Muscle layer of colon (tissue), 2 donors: ENCODE measurements around the gene CCL3.
"Not testable (repeated sequence)": the region's sequence is repeated elsewhere in the genome, so short reads cannot be mapped to it uniquely, and the experiment has no call there.

Experiments
- H3K27ac ChIP-seq: one replicate; pipeline ENCODE4 v1.7.0; 2013; ENCODE audit warnings: low read depth, mild to moderate bottlenecking, low read length, moderate library complexity
- H3K27me3 ChIP-seq, 2 donors: one replicate each; pipeline ENCODE4 v1.7.0; 2013; ENCODE audit warnings: low read length in 2 of 2, mild to moderate bottlenecking in 2 of 2; ENCODE audit not compliant: insufficient read depth in 2 of 2, control insufficient read depth in 1 of 2
- H3K36me3 ChIP-seq: one replicate; pipeline ENCODE4 v1.7.0; 2013; ENCODE audit warnings: mild to moderate bottlenecking, low read length; ENCODE audit not compliant: insufficient read depth
- H3K4me1 ChIP-seq: one replicate; pipeline ENCODE4 v1.7.0; 2013; ENCODE audit warnings: mild to moderate bottlenecking, low read length; ENCODE audit not compliant: insufficient read depth
- H3K4me3 ChIP-seq, 2 donors: one replicate each; pipeline ENCODE4 v1.7.0; 2013; ENCODE audit warnings: low read length in 2 of 2, low read depth in 1 of 2, mild to moderate bottlenecking in 1 of 2, moderate library complexity in 1 of 2
- H3K9ac ChIP-seq: one replicate; pipeline ENCODE4 v1.7.0; 2013; ENCODE audit warnings: low read length
- H3K9me3 ChIP-seq: one replicate; pipeline ENCODE4 v1.7.0; 2013; ENCODE audit warnings: mild to moderate bottlenecking, low read length
- donor health status: abdominal sarcoma.
- donor health status: Adenocarcinoma of cecum.

The CCL3 gene

DNA sequence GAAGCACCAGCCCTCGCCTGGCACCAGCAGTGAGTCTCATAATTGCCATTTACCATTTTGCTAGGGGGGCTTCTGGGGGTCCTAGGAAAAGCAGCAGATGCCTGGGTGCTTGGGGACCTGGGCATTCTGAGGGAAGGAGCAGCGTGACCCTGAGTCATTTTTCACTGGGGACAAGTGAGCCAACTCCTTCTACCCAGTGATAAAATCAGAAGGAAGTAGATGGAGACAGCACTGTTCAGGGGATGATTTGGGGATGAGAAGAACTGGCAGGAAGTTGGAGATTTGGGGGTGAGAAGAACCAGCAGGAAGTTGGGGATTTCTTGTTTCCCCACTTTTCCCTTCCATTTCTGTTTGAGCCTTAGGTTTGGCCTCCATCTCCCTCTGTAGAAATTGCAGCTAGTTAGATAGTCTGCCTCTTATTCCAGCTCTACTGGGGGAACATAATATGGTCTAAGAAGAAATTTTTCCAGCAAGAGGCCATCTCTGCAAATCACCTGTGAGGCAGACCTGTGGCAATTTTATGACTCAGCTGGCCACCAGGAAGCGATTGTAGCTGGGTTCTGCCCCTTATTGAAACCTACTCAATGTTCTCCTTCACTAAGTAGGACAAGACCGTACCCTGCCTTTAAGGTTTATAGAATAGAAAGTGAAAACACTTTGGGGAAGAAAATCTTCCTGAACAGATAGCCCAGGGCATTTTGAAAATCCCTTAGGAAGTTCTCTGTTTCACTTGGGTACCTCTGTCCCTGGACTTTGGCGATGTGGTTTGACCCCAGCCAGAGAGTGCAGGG, 8.1 kb downstream of the CCL3 start:
- not testable (repeated sequence) for H3K4me1 ChIP-seq, H3K36me3 ChIP-seq, H3K4me3 ChIP-seq, H3K9me3 ChIP-seq, H3K27ac ChIP-seq, H3K9ac ChIP-seq, H3K27me3 ChIP-seq

DNA sequence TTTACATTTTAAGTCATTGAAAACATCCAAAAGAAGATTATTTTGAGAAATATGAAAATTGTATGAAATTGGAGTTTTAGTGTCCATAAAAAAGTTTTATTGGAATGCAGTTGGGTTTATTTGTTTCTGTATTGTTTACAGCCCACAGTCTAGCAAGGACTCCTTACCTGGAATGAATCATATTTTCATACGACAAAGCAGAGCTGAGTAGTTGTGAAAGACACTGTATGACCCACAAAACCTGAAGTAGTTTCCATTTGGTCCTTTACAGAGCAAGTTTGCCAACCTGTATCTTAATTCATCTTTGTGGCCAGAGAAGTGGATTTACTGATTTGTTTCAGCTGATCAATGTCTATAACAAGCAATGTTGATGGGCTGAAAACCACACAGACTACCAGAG, 15.6 kb downstream of the CCL3 start:
- H3K9ac ChIP-seq = no peak overlapping the region
- no peaks in the 10 kb centered on the region for H3K36me3 ChIP-seq
- no peak overlapping the region for H3K4me3 ChIP-seq
- H3K27me3 ChIP-seq = no peaks in the 10 kb centered on the region
- H3K9me3 ChIP-seq = no peaks in the 10 kb centered on the region
- H3K4me1 ChIP-seq = no peaks in the 10 kb centered on the region
- H3K27ac ChIP-seq = no peak overlapping the region

DNA sequence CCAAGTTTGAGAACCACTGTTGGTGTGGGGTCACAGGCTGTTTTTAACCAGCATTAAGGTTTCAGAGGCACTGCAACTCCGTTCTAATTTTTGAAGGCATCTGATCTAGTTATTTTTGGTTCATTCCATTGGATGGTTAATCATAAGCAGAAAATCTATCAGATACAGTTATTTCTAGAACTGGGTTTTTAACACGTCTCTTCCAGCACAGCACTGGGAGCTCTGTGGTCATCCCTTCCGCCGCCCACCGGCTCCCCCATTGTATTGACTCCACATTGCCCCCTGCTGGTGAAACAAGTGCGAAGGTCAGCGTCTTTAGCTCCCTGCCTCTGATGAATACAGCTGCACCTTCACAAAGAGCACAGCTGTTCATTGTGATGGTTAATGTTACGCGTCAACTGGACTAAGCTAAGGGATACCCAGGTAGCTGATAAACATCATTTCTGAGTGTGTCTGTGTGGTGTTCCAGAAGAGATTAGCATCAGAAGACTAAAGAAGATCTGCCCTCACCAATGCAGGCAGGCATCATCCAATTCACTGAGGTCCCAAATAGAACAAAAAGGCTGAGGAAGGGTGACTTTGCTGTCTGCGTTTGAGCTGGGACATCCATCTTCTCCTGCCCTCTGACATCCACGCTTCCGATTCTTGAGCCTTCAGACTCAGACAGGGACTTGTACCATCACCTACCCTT, 17.4 kb downstream of the CCL3 start:
- no peaks in the 10 kb centered on the region for H3K27me3 ChIP-seq
- no peaks in the 10 kb centered on the region for H3K9me3 ChIP-seq
- H3K9ac ChIP-seq = no peak overlapping the region
- no peaks in the 10 kb centered on the region for H3K36me3 ChIP-seq
- H3K27ac ChIP-seq = no peak overlapping the region
- no peak overlapping the region for H3K4me3 ChIP-seq
- no peaks in the 10 kb centered on the region for H3K4me1 ChIP-seq

DNA sequence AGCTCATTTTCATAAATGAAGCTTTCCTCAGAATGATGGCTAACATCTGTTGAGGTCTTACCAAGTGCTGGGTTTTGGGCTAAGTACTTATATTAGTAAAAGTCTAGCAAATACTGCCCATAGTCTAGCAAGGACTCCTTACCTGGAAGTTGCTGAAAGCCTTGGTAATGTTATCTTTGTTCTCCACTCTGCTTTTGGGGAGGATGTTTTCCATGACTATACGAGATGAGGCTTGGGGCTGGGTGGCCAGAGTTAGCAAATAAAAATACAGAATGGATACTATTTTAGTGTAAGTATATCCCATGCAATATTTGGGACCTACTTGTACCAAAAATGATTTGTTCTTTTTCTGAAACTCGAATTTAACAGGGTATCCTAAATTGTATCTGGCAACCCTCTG, 18.2 kb downstream of the CCL3 start:
- H3K4me3 ChIP-seq = no peak overlapping the region
- H3K27me3 ChIP-seq = no peaks in the 10 kb centered on the region
- no peak overlapping the region for H3K9ac ChIP-seq
- H3K9me3 ChIP-seq = no peaks in the 10 kb centered on the region
- H3K36me3 ChIP-seq = no peaks in the 10 kb centered on the region
- H3K4me1 ChIP-seq = no peaks in the 10 kb centered on the region
- no peak overlapping the region for H3K27ac ChIP-seq

DNA sequence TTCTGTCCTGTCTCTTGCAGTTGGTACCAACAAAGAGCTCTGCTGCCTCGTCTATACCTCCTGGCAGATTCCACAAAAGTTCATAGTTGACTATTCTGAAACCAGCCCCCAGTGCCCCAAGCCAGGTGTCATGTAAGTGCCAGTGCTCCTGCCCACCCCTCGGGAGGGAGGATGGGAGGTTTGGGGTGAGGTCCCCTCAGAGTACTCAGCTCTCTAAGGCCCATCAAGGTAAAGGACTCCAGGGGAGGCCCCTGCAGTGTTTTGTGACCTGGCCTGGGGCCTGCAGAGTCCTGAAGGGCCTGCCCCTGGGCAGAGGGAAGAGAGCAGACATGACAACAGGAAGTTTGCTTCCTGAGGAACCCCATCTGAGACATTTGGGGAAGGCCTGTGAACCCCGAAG, 19.5 kb downstream of the CCL3 start:
- H3K27ac ChIP-seq = no peak overlapping the region

DNA sequence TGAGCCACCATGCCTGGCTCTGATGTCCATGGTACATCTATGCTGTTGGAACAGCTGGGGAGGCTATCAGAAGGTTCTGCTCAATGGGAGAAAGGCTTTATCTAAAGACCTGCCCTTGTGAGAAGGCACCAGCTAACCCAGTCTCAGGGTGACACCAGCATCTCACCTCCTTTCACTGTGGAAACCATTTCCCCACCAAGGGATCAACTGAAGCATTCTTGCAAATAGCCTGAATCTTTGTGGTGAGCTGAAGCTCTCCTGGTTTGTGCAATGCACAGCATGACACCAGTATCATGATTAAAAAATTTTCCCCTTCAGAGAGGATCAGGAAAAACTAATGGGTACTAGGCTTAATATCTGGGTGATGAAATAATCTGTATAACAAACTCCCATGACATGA, 20.8 kb downstream of the CCL3 start:
- Histone ChIP-seq H3K4me3 (no peak overlapping the region), H3K27me3 (no peaks in the 10 kb centered on the region), H3K9ac (no peak overlapping the region), H3K4me1 (no peaks in the 10 kb centered on the region), H3K36me3 (no peaks in the 10 kb centered on the region), H3K9me3 (no peaks in the 10 kb centered on the region), H3K27ac (no peak overlapping the region)

More for the DNA sequence above, 19.5 kb downstream of the CCL3 start:
- H3K27me3 ChIP-seq = no peaks in the 10 kb centered on the region
- H3K36me3 ChIP-seq = no peaks in the 10 kb centered on the region
- no peak overlapping the region for H3K4me3 ChIP-seq
- no peaks in the 10 kb centered on the region for H3K9me3 ChIP-seq
- no peak overlapping the region for H3K9ac ChIP-seq
- no peaks in the 10 kb centered on the region for H3K4me1 ChIP-seq

DNA sequence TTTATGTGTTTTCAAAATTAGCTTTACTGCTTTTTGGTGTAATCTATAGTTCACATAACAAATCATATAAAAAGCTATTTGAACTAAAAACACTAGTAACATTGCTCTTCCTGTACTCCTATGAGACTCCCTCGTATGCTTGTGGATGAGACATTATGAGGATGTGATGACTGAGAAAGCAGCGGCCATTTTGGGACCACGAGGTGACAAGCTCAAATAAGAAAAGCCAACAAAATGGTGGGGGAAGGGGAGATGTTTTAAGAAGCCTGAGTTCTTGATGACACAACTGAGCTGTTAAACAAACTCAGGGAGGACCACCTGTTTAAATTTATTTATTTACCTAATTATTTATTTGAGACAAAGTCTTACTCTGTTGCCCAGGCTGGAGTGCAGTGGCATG, 21.4 kb downstream of the CCL3 start:
- Histone ChIP-seq H3K4me3 (no peak overlapping the region), H3K36me3 (no peaks in the 10 kb centered on the region), H3K9me3 (no peaks in the 10 kb centered on the region), H3K4me1 (no peaks in the 10 kb centered on the region), H3K27ac (no peak overlapping the region), H3K27me3 (no peaks in the 10 kb centered on the region), H3K9ac (no peak overlapping the region)

DNA sequence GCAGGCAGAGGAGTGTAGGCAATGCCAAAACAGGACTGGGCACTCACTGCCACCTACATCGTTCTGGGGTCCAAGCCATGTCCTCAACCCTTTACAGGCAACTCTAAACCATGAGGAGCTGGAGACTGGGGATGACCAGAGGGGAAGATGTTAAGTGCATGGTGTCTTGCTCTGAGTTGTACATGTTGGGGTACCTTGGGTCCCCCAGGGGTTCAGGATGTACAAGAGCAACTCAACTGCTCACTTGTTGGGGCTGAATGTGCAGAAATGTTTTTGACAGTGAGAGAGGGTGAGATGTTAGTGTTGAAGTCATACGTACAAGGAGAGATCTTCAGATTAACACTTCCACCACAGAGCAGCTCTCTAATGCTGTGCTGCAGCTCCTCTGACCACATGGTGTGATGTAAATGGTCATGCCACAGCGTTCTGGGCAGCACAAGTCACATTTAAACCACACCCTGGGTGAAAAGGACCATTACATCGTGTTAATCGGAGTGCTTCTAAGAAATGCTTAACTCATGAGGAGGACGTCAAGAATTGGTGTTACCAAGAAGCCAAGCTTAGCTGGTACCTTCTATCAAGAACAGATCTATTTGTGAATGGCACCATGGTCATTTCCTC, 23.5 kb downstream of the CCL3 start:
- Histone ChIP-seq H3K4me3 (no peak overlapping the region), H3K27ac (no peak overlapping the region), H3K9ac (no peak overlapping the region), H3K4me1 (no peaks in the 10 kb centered on the region), H3K9me3 (no peaks in the 10 kb centered on the region), H3K27me3 (no peaks in the 10 kb centered on the region), H3K36me3 (no peaks in the 10 kb centered on the region)

DNA sequence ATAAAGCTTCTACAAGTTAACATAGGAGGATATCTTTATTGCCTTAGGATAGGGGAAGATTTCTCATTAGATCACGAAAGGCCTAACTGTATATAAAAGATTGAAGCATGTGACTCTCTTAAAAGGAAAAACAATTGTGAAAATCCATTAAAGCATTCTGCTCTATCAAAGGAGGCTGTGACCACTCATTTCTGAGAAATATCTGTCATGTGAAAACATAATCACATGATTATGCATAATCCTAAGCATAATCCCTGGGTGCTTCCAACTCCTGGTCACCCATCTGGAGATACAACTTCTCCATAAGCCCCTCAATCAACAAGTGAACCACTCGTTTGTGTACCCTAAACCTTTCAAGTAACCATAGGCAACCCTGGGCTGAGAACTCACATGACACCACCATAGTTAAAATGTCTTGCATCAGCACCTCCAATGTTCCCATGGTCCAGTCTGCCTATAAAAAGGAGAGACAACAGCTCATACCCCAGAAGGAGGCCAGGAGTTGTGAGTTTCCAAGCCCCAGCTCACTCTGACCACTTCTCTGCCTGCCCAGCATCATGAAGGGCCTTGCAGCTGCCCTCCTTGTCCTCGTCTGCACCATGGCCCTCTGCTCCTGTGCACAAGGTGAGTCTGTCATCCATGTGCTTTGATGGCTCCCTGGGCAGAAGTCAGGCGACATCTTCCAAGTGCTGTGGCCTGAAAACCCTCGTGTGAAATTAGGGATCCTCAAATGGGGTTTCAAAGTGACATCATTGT, 26.0 kb downstream of the CCL3 start, which contains the start of gene CCL18:
Gene CCL18, plus strand, starts transcription at position 487 of the 756 bp plus-strand sequence. Its CDS starts 71 bp downstream, at position 558.
- H3K27me3 ChIP-seq = no peaks in the 10 kb centered on the region
- no peak within 1 kb of the TSS for H3K27ac ChIP-seq

DNA sequence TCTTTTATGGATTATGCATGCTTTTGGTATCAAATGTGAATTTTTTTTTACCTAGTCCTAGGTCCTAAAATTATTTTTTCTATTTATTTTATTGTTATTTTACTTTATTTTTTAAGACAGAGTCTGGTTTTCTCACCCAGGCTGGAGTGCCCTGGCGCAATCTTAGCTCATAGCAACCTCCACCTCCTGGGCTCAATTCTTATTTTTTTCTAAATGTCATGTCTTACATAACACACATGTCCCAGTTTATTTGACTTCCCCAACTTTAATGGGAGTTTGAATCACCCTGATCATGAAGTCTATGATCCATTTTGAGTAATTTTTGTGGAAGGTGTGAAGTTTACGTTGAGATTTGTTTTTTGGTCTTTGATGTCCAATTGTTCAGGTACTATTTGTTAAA, 29.1 kb downstream of the CCL3 start:
- H3K9ac ChIP-seq = no peak overlapping the region
- H3K9me3 ChIP-seq = no peaks in the 10 kb centered on the region
- H3K4me3 ChIP-seq = no peak overlapping the region
- no peaks in the 10 kb centered on the region for H3K4me1 ChIP-seq
- no peaks in the 10 kb centered on the region for H3K36me3 ChIP-seq
- no peak overlapping the region for H3K27ac ChIP-seq
- H3K27me3 ChIP-seq = no peaks in the 10 kb centered on the region

More for the DNA sequence above, 26.0 kb downstream of the CCL3 start, which contains the start of gene CCL18:
- H3K36me3 ChIP-seq = no peaks in the 10 kb centered on the region
- no peak within 1 kb of the TSS for H3K9ac ChIP-seq
- no peaks in the 10 kb centered on the region for H3K4me1 ChIP-seq
- no peaks in the 10 kb centered on the region for H3K9me3 ChIP-seq
- H3K4me3 ChIP-seq = no peak within 1 kb of the TSS

DNA sequence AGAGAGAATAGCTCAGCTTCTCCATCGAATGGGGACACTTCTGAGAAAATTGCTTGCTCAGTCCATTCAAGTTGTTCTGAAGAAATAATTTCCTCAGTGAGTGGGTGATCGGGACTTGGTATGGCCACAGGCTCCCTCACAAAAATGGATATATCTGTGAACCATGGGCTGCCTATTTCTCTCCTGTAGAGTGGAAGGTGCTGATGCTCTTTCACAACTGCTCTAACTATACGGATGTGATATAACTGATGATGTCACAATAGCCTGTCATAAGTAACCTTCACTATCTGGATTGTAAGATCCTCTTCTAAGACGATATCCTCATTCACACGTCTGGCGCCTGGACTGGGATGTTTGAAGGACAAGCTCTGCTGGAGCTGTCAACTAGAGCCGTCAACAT, 30.5 kb downstream of the CCL3 start:
- no peaks in the 10 kb centered on the region for H3K4me1 ChIP-seq
- no peak overlapping the region for H3K27ac ChIP-seq
- no peaks in the 10 kb centered on the region for H3K9me3 ChIP-seq
- H3K9ac ChIP-seq = no peak overlapping the region
- no peaks in the 10 kb centered on the region for H3K36me3 ChIP-seq
- H3K4me3 ChIP-seq = no peak overlapping the region
- no peaks in the 10 kb centered on the region for H3K27me3 ChIP-seq
